Measurements from ENCODE around the gene TRIP12. TPM values are rescaled to one million over a fixed set of nuclear protein-coding genes. Genes with fewer than 3 reads are reported as not detected.

TRIP12 gene
- total RNA-seq, 4 donors from 2014 or later: 178 to 256 (median 193) TPM

DNA sequence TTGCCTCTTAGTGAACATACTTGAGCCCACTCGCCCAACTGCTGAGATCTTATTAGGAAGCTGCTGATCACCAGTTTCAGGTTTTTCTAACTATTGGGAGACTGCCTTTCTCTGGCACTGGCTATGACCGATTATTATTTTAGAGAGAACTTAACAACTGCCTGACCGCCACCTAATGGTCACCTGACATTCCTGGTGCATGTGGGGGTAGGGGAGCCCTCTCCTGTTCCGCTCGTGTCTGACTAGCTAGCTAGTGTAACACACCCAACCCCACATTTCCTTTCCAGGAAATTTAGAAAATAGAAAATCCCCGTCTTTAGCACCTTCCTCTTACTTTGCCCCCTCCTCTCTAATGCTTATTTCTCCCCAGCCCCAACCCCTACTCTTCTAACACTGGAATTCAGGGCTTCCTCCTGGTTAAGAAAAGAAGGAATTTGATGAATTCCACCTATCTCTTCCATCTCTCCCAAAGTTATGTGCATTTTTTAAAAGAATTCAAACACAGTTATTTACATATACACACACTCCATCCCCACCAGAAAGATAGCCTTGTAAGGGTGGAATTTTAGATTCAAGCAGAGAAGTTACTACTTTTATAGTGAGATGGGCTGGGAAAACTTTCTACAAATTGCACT lies 188.1 kb downstream of the TRIP12 start:
- ATAC-seq (ENCODE audit: low FRiP score) (no peak), DNase-seq (ENCODE audit: low spot score) (no peak)
- TF ChIP-seq, protein P1, sequence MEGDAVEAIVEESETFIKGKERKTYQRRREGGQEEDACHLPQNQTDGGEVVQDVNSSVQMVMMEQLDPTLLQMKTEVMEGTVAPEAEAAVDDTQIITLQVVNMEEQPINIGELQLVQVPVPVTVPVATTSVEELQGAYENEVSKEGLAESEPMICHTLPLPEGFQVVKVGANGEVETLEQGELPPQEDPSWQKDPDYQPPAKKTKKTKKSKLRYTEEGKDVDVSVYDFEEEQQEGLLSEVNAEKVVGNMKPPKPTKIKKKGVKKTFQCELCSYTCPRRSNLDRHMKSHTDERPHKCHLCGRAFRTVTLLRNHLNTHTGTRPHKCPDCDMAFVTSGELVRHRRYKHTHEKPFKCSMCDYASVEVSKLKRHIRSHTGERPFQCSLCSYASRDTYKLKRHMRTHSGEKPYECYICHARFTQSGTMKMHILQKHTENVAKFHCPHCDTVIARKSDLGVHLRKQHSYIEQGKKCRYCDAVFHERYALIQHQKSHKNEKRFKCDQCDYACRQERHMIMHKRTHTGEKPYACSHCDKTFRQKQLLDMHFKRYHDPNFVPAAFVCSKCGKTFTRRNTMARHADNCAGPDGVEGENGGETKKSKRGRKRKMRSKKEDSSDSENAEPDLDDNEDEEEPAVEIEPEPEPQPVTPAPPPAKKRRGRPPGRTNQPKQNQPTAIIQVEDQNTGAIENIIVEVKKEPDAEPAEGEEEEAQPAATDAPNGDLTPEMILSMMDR (IDR thresholded peaks at IDR 0.05): no peak

DNA sequence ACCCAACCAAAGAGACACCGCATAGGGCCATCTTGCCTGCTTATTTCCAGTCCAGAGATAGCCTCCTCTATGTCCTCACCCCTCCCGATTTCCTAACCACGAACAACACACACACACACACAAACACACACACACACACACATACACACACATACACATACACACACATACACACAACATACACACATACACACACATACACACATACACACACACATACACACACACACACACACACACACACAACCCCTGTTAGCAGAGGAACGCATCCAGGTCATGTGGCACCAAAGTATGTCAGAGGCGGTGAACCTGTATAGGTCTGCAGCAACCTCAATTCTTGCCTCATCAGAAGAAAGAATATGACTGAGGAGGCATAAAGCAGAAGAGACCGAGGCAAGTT lies 188.9 kb downstream of the TRIP12 start:
- DNase-seq (ENCODE audit: low spot score): no peak
- TF ChIP-seq, protein P1 (IDR thresholded peaks at IDR 0.05): no peak
- ATAC-seq (ENCODE audit: low FRiP score): no peak

DNA sequence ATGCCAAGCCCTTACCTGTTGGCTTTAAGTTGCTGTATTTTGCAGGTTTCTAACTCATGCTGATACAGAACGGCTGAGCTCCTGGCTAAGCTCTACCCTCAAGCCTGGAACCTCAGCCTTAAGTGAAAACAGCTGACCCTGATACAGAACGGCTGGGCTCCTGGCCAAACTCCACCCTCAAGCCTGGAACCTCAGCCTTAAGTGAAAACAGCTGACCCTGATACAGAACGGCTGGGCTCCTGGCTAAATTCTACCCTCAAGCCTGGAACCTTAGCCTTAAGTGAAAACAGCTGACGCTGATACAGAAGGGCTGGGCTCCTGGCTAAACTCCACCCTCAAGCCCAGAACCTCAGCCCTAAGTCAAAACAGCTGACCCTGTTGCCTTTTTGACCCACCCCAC lies 189.9 kb downstream of the TRIP12 start:
- ATAC-seq (ENCODE audit: low FRiP score) (no peak), DNase-seq (ENCODE audit: low spot score) (no peak)
- TF ChIP-seq, protein P1 (IDR thresholded peaks at IDR 0.05): no peak

DNA sequence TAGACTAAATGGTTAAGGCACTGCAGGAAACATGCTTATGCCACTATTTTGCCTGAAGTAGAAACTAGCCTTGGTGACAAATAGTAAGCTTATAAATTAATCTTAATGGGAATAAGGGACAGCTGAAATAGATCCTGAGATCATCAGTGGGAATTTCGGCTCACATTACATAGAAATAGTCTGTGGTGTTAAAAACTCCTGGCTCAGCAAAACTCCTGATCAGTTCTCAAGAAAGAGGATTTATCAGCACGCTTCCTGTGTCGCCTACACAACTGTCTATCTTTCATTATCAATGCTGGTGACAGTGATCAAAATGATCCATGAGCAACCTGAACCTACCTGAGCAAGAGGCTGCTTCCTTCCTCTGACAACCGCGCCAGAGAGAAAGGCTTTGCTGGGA lies 190.4 kb downstream of the TRIP12 start:
- ATAC-seq (ENCODE audit: low FRiP score) (no peak), DNase-seq (ENCODE audit: low spot score) (no peak)
- TF ChIP-seq, protein P1 (IDR thresholded peaks at IDR 0.05): no peak

DNA sequence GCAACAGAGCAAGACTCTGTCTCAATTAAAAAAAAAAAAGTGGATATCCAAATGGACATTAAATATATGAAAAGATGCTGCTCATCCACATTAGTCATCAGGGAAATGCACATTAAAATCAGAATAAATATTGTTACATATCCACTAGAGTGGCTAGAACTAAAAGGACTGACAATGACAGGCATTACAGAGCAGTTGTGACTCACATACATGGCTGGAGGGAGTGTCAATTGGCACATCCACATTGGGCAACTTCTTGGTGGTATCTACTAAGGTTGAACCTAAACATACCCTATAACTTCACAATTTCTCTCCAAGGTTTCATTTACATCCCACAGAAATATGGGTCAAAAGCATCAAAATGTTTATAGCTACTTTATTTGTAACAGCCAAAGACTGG lies 193.4 kb downstream of the TRIP12 start:
- TF ChIP-seq, protein P1 (IDR thresholded peaks at IDR 0.05): no peak
- ATAC-seq (ENCODE audit: low FRiP score): no peak
- DNase-seq (ENCODE audit: low spot score): no peak

DNA sequence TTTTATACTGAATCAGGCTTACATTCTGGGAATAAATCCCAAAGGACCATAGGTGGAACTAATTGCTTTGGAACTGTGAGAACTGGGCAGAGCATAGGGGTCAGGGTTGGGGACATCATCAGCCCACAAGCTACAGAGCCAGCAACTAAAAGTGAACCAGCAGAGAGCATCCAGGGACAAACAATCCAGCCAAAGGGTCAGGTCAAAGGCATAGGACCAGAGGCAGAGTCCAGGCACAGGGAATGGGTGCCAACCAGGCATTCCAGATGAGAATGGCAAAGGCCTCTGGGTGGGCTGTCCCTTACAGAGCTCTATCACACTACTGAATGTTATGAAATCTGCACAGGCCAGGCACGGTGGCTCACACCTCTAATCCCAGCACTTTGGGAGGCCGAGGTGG lies 195.2 kb downstream of the TRIP12 start:
- DNase-seq (ENCODE audit: low spot score) (no peak), ATAC-seq (ENCODE audit: low FRiP score) (no peak)
- TF ChIP-seq, protein P1 (IDR thresholded peaks at IDR 0.05): no peak
